SU-DHL-6 (cell line): Measurements from ENCODE around the gene GHR.

Source experiments
- H2AFZ ChIP-seq: fragments of 200-600 bp; sonication (generic); 2 replicates; pipeline ENCODE4 v1.6.1; 2014; ENCODE audit warnings: low read depth, mild to moderate bottlenecking, moderate library complexity, mixed read lengths, antibody characterized with exemption, low read length; ENCODE audit not compliant: severe bottlenecking
- H3F3A ChIP-seq: fragments of 200-600 bp; shearing (Covaris generic); 2 replicates; pipeline ENCODE4 v1.6.0; 2016; ENCODE audit warnings: antibody characterized with exemption, mild to moderate bottlenecking; ENCODE audit not compliant: insufficient read depth
- H3K27ac ChIP-seq: fragments of 200-600 bp; sonication (generic); 2 replicates; pipeline ENCODE4 v1.5.1; 2016; ENCODE audit warnings: low read depth, mild to moderate bottlenecking, low read length, moderate library complexity, mixed read lengths
- H3K27me3 ChIP-seq: fragments of 200-600 bp; sonication (generic), shearing (Covaris generic); 2 replicates; pipeline ENCODE4 v1.6.0; 2014; ENCODE audit warnings: mild to moderate bottlenecking, low read length
- H3K36me3 ChIP-seq: fragments of 200-600 bp; sonication (generic); 2 replicates; pipeline ENCODE4 v1.6.1; 2014; ENCODE audit warnings: mild to moderate bottlenecking, low read length, mixed read lengths
- H3K4me2 ChIP-seq: fragments of 300-600, 200-600 bp; shearing (Covaris generic), sonication (generic); 2 replicates; pipeline ENCODE4 v1.6.0; 2014; ENCODE audit warnings: low read length, low read depth, mild to moderate bottlenecking; ENCODE audit not compliant: poor library complexity, severe bottlenecking
- H3K4me3 ChIP-seq: fragments of 200-600 bp; sonication (generic); 2 replicates; pipeline ENCODE4 v1.5.1; 2014; ENCODE audit warnings: antibody characterized with exemption, low read length, mild to moderate bottlenecking, mixed read lengths; ENCODE audit not compliant: insufficient read depth, poor library complexity, severe bottlenecking
- H3K79me2 ChIP-seq: fragments of 200-600 bp; sonication (generic); 2 replicates; pipeline ENCODE4 v1.6.1; 2014; ENCODE audit warnings: mild to moderate bottlenecking, low read length, moderate library complexity; ENCODE audit not compliant: insufficient read depth
- H3K9ac ChIP-seq: fragments of 200-600 bp; sonication (generic); 2 replicates; pipeline ENCODE4 v1.7.0; 2014; ENCODE audit warnings: mild to moderate bottlenecking, low read length
- H3K9me2 ChIP-seq: fragments of 200-600 bp; sonication (generic); replicated peaks from 2 replicates; pipeline ENCODE4 v1.6.1; 2014; ENCODE audit warnings: low read length; ENCODE audit not compliant: insufficient read depth
- H3K9me3 ChIP-seq: fragments of 200-600 bp; sonication (generic); 2 replicates; pipeline ENCODE4 v1.6.1; 2014; ENCODE audit warnings: low read length, mixed read lengths; ENCODE audit not compliant: insufficient read depth
- H4K20me1 ChIP-seq: fragments of 200-600 bp; sonication (generic); 2 replicates; pipeline ENCODE4 v1.6.1; 2014; ENCODE audit warnings: low read depth, mild to moderate bottlenecking, antibody characterized with exemption, low read length, moderate library complexity, mixed read lengths
- CTCF ChIP-seq: fragments of 200-600 bp; sonication (generic); IDR thresholded peaks from one replicate; pipeline ENCODE4 v1.5.1; 2017; ENCODE audit warnings: antibody characterized with exemption, mild to moderate bottlenecking, low read length, moderate library complexity; ENCODE audit not compliant: insufficient read depth, poor library complexity, severe bottlenecking
- EZH2phosphoT487 ChIP-seq: fragments of 200-600 bp; sonication (generic), shearing (Covaris generic); conservative IDR thresholded peaks from 2 replicates; pipeline ENCODE4 v1.6.1; 2018; ENCODE audit warnings: mild to moderate bottlenecking, antibody characterized with exemption, low read length, moderate library complexity, mixed read lengths

GHR gene

GRCh38 chr5:42751044-42751443 lies 327.8 kb downstream of the GHR start:
- H3K79me2 ChIP-seq: no peaks in the 10 kb centered on the region
- H3K9ac ChIP-seq: no peak overlapping the region
- H3K4me2 ChIP-seq: no peak overlapping the region
- H2AFZ ChIP-seq: no peak overlapping the region
- no peak for TF ChIP-seq EZH2phosphoT487
- no peak for TF ChIP-seq CTCF
- no peak overlapping the region for H3K4me3 ChIP-seq
- no peaks in the 10 kb centered on the region for H3K27me3 ChIP-seq
- no peak overlapping the region for H3K27ac ChIP-seq
- no peaks in the 10 kb centered on the region for H3F3A ChIP-seq
- H3K9me2 ChIP-seq: no peaks in the 10 kb centered on the region
- no peaks in the 10 kb centered on the region for H3K36me3 ChIP-seq
- no peaks in the 10 kb centered on the region for H4K20me1 ChIP-seq
- no peaks in the 10 kb centered on the region for H3K9me3 ChIP-seq

GRCh38 chr5:42753099-42753498 lies 329.9 kb downstream of the GHR start:
- no peak overlapping the region for H3K4me3 ChIP-seq
- no peak for TF ChIP-seq CTCF
- TF ChIP-seq EZH2phosphoT487: no peak
- H3K9me3 ChIP-seq: no peaks in the 10 kb centered on the region
- no peak overlapping the region for H3K27ac ChIP-seq
- no peaks in the 10 kb centered on the region for H3K27me3 ChIP-seq
- no peak overlapping the region for H3K9ac ChIP-seq
- H3K36me3 ChIP-seq: no peaks in the 10 kb centered on the region
- no peaks in the 10 kb centered on the region for H3K79me2 ChIP-seq
- no peaks in the 10 kb centered on the region for H4K20me1 ChIP-seq
- H3K4me2 ChIP-seq: no peak overlapping the region
- no peak overlapping the region for H2AFZ ChIP-seq
- no peaks in the 10 kb centered on the region for H3K9me2 ChIP-seq
- no peaks in the 10 kb centered on the region for H3F3A ChIP-seq

- Histone ChIP-seq H2AFZ (no peak within 1 kb of the TSS), H3K79me2 (no peaks in the 10 kb centered on the region), H3K4me2 (no peak within 1 kb of the TSS), H3K36me3 (no peaks in the 10 kb centered on the region), H3K4me3 (no peak within 1 kb of the TSS), H3K27me3 (no peaks in the 10 kb centered on the region), H3K9me3 (no peaks in the 10 kb centered on the region), H3K9me2 (no peaks in the 10 kb centered on the region), H3K9ac (no peak within 1 kb of the TSS), H3F3A (no peaks in the 10 kb centered on the region), H3K27ac (no peak within 1 kb of the TSS), H4K20me1 (no peaks in the 10 kb centered on the region)
- TF ChIP-seq EZH2phosphoT487 (no peak), CTCF (no peak)
Observed at GRCh38 chr5:42756606-42757601, 333.7 kb downstream of the GHR start, which contains the start of gene CCDC152. Gene CCDC152, plus strand, starts transcription at chr5:42756818. Its CDS starts 2,304 bp downstream, at chr5:42759122.
